Right ventricle myocardium superior (tissue), 1 donor: ENCODE measurements around the gene CSNK1A1L. TPM values are rescaled to one million over a fixed set of nuclear protein-coding genes. Genes with fewer than 3 reads are reported as not detected.
"Not testable (repeated sequence)": the region's sequence is repeated elsewhere in the genome, so short reads cannot be mapped to it uniquely, and the experiment has no call there.

ENCODE experiments used
- ATAC-seq: fragments of 200-7000 bp; cut with Tn5 transposase; one replicate; pipeline ENCODE4 v1.9.1; 2020; ENCODE audit warnings: mild to moderate bottlenecking; ENCODE audit not compliant: poor library complexity
- DNase-seq: peaks from one replicate; pipeline ENCODE4 v3.0.0-alpha.2; 2020
- intact Hi-C: fragments of 100-400 bp; cut with DNase I; formaldehyde crosslinking; loops from one replicate; pipeline ENCODE4 v1.11.2; 2022
- total RNA-seq: library from RNA; stranded (reverse); fragmentation: NEBNext Ultra II Directional; extraction: Animal tissue kit (Norgen Biotek cat#: 25700); gene quantifications from one replicate; pipeline ENCODE4 v1.2.1, GENCODE V29; 2021
- donor health status: DM: no; HTN: yes; CAD: no; lungs with severe emphysema.

CSNK1A1L gene
- total RNA-seq, 1 donor from 2014 or later = not detected

DNA sequence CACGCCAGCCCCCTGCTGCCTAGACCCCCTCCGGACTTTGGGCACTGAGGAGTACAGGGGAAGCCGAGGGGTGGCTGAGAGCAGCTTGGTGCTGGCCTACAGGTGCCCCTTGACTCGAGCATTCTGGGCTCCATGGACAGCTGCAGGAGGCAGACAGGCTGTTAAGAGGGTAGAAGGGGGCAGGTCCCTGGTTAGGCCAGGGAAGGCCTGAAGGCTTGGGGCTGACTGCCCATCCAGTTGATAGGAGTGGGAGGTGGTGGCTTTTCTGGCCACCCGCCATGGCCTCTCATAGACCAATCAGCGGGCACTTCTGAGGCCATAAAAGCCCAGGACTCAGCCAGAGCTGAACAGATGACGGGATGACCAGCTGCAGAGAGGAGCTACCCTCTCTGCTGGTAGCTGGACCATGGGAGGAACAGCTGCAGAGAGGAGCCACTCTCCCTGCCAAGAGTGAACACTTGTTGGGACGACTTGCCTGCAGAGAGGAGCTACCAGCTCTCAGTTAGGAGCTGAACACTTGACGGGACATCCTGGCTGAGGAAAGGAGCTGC is 35.2 kb downstream of the CSNK1A1L start:
- intact Hi-C loops = loop anchor here (10.0 kb wide), 1 partner anchor 535 kb away; no protein-coding TSS in a partner anchor
- no peak for ATAC-seq
- DNase-seq = no peak

DNA sequence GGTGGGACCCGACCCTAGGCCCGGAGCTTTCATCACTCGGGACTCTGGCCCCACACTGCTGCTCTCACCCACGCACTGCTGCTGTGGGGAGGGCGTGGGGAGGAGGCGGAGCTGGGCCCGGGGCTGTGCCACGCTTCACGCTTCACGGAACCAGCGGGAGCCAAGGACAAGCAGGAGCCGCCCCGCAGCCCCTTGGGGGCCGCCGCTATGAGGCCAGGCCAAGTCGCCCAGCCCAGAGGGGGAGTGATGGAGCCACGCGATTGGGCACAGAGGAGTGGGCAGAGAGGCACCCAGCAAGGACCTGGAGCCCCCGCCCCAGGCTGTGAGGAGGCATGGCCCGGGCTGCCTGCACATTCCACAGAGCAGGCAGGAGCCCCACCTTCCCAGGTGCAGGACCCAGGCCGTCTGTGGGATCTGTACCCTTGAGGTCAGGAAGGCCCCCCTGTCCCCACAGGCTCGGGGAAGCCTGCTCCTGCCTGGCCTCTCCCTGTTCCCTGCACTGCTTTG is 35.8 kb downstream of the CSNK1A1L start:
- no peak for ATAC-seq
- DNase-seq = no peak
- intact Hi-C loops = loop anchor here (10.0 kb wide), 1 partner anchor 535 kb away; no protein-coding TSS in a partner anchor

- DNase-seq = no peak
- ATAC-seq = no peak
- intact Hi-C loops = no loop called here
These were observed 36.5 kb downstream of the CSNK1A1L start for GRCh38 chr13:37068962-37069361.

DNA sequence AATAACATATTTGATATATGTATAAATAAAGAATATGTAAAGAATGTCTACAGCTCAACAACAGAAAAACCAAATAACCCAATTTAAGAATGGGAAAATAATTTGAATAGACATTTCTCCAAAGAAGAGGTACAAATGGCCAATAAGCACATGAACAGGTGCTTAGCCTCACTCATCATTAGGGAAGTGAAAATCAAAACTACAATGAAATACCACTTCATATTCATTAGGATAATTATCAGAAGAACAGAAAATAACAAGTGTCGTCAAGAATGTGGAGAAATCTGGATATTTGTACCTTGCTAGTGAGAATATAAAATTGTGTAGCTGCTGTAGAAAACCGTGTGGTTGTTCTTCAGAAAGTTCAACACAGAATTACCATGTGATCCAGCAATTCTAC is 37.6 kb downstream of the CSNK1A1L start:
- ATAC-seq (no peak), DNase-seq (no peak)
- intact Hi-C loops = no loop called here

GRCh38 chr13:37065890-37066526 is 39.5 kb downstream of the CSNK1A1L start:
- no peak for ATAC-seq
- DNase-seq = no peak
- intact Hi-C loops = no loop called here

DNA sequence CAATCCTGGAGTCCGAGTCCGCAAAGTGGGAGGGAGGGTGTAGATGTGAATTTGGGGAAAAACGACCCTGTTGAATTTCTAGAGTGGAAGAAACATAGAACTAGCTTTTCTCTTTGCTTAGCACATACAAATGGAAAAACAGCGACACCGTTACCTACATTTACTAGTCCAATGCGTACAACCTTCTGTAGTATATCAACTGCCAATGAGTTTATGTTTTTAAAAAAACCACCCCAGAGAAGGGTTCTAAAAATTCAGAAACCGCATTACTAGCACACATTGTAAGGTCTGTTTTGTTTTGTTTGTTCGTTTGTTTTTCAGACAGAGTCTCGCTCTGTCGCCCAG is 45.6 kb downstream of the CSNK1A1L start:
- DNase-seq (no peak), ATAC-seq (no peak)
- intact Hi-C loops = no loop called here

- ATAC-seq = peak; percentile 99
- DNase-seq = peak; percentile 96
- intact Hi-C loops = no loop called here
These were observed 46.3 kb downstream of the CSNK1A1L start, which contains the start of gene SUPT20H for GRCh38 chr13:37058910-37059847. Gene SUPT20H (minus strand): TSS chr13:37059688. CDS start chr13:37051490, 8,198 bp downstream.

DNA sequence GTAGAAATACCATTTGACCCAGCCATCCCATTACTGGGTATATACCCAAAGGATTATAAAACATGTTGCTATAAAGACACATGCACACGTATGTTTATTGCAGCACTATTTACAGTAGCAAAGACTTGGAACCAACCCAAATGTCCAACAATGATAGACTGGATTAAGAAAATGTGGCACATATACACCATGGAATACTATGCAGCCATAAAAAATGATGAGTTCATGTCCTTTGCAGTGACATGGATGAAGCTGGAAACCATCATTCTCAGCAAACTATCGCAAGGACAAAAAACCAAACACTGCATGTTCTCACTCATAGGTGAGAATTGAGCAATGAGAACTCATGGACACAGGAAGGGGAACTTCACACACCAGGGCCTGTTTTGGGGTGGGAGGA is 49.2 kb downstream of the CSNK1A1L start:
- intact Hi-C loops, ATAC-seq, DNase-seq: not testable (repeated sequence)

Other genes with a start within 250 kb of the CSNK1A1L start
- 2.6 TPM for gene SMAD9, start 185.4 kb downstream of the CSNK1A1L start, total RNA-seq
- gene ALG5, start 106.3 kb downstream of the CSNK1A1L start, total RNA-seq = 7.8 TPM
- 17.7 TPM for gene EXOSC8, start 104.9 kb downstream of the CSNK1A1L start, total RNA-seq
- 23.3 TPM for gene SUPT20H, start 46.0 kb downstream of the CSNK1A1L start, total RNA-seq